ENCODE results near the gene TOLLIP. TPM values are rescaled to one million over a fixed set of nuclear protein-coding genes. Genes with fewer than 3 reads are reported as not detected.

The TOLLIP gene
- total and polyA plus RNA-seq, 10 donors = 16.1 to 67.4 (median 46.2) TPM

GRCh38 chr11:1317432-1317831 is 8.0 kb upstream of the TOLLIP start:
- 81 to 91% (median 85%) methylated on average over 10 of the region's 10 CpGs for WGBS, 5 donors
- TF ChIP-seq CTCF (IDR thresholded peaks at IDR 0.05 in 8 of 11, conservative IDR thresholded peaks at IDR 0.05 in 3 of 11) = no peak
- no peak for TF ChIP-seq POLR2A (IDR thresholded peaks at IDR 0.05)
- TF ChIP-seq POLR2AphosphoS5 (IDR thresholded peaks at IDR 0.05) = no peak
- H3K27me3 ChIP-seq (replicated peaks in 1 of 7) = peaks cover 0 to 4% (median 0%) of the 10 kb centered on the region in 7 donors
- H3K9me3 ChIP-seq = peaks cover 0 to 2% (median under 1%) of the 10 kb centered on the region in 8 donors
- no peaks in the 10 kb centered on the region for H3K36me3 ChIP-seq
- peaks cover 0 to 18% (median 3%) of the 10 kb centered on the region in 6 donors for H3K4me1 ChIP-seq
- H3K27ac ChIP-seq = peak overlapping the region in 4 of 8 donors; percentile 11 to 77 (median 62)
- H3K4me3 ChIP-seq = no peak overlapping the region
- intact Hi-C loops (cut with DNase I; ENCODE audit: low total_unique reads) = no loop called here
- no peak for DNase-seq

- 30 to 52% (median 41%) methylated on average over 15 of the region's 15 CpGs for WGBS, 5 donors
- TF ChIP-seq POLR2AphosphoS5 (IDR thresholded peaks at IDR 0.05) = peak in 1 of 3 donors; percentile 12
- no peak for TF ChIP-seq POLR2A (IDR thresholded peaks at IDR 0.05)
- TF ChIP-seq CTCF (IDR thresholded peaks at IDR 0.05 in 8 of 11, conservative IDR thresholded peaks at IDR 0.05 in 3 of 11) = peak in 6 of 11 experiments; percentile 21 to 33 (median 24)
- DNase-seq = peak; percentile 89
- Histone ChIP-seq H3K4me1 (peaks cover 32 to 53% (median 48%) of the 10 kb centered on the region in 6 donors), H3K27ac (peak overlapping the region; percentile 94 to 98 (median 96)), H3K27me3 (replicated peaks in 1 of 7) (no peaks in the 10 kb centered on the region), H3K4me3 (peak overlapping the region in 6 of 8 donors; percentile 78 to 91 (median 80)), H3K36me3 (peaks cover 0 to 13% (median under 1%) of the 10 kb centered on the region in 6 donors), H3K9me3 (peaks cover 0 to 16% (median 10%) of the 10 kb centered on the region in 8 donors)
- intact Hi-C loops (cut with DNase I; ENCODE audit: low total_unique reads) = loop anchor here (5.0 kb wide), 1 partner anchor 71 kb away; no protein-coding TSS in a partner anchor
Observed at GRCh38 chr11:1310772-1311468, 1.5 kb upstream of the TOLLIP start.

DNA sequence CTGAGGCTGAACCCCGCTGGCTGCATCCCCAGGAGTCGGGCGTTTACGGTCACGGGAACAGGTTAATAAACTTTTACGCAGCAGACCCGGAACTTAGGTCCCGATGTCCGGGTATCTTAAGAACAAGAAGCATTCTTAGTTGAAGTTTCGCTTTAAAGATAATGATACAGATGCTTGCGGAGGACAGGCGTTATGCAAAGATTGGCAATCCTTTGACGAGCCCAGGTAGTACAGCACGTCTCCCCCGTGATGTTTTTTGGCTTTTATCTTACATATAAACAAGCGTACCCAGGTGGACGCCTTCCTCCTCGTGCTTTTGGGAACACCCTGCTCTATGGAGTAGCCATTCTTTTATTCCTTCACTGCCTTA is 871 bp upstream of the TOLLIP start:
- peaks cover 0 to 16% (median 10%) of the 10 kb centered on the region in 8 donors for H3K9me3 ChIP-seq
- TF ChIP-seq POLR2AphosphoS5 (IDR thresholded peaks at IDR 0.05) (no peak), POLR2A (IDR thresholded peaks at IDR 0.05) (no peak), CTCF (IDR thresholded peaks at IDR 0.05 in 8 of 11, conservative IDR thresholded peaks at IDR 0.05 in 3 of 11) (no peak)
- H3K4me1 ChIP-seq = peaks cover 32 to 59% (median 54%) of the 10 kb centered on the region in 6 donors
- intact Hi-C loops (cut with DNase I; ENCODE audit: low total_unique reads) = loop anchor here (5.0 kb wide), 1 partner anchor 72 kb away; no protein-coding TSS in a partner anchor
- H3K27me3 ChIP-seq (replicated peaks in 1 of 7) = no peaks in the 10 kb centered on the region
- H3K4me3 ChIP-seq = peak overlapping the region; percentile 75 to 91 (median 80)
- WGBS, 5 donors = 68 to 87% (median 81%) methylated on average over 18 of the region's 18 CpGs
- DNase-seq = no peak
- H3K27ac ChIP-seq = peak overlapping the region; percentile 94 to 98 (median 96)
- peaks cover 0 to 19% (median 6%) of the 10 kb centered on the region in 6 donors for H3K36me3 ChIP-seq
